GM18502 (cell line): ENCODE measurements around the gene HCAR3.
"Not testable (repeated sequence)": the region's sequence is repeated elsewhere in the genome, so short reads cannot be mapped to it uniquely, and the experiment has no call there.

Experiments
- ATAC-seq: cut with Tn5 transposase; IDR thresholded peaks from one replicate; pipeline ENCODE4 v1.9.1; 2021; ENCODE audit warnings: mild to moderate bottlenecking; ENCODE audit not compliant: unreplicated experiment, poor library complexity

The HCAR3 gene

GRCh38 chr12:122724641-122725243 is 8.1 kb upstream of the HCAR3 start:
- ATAC-seq, result no peak

GRCh38 chr12:122722387-122722786 is 5.8 kb upstream of the HCAR3 start:
- no peak for ATAC-seq

- no peak for ATAC-seq
Measured at GRCh38 chr12:122721057-122721545, 4.5 kb upstream of the HCAR3 start.

GRCh38 chr12:122715211-122715610 is 1.4 kb downstream of the HCAR3 start:
- ATAC-seq, result not testable (repeated sequence)

- ATAC-seq, result not testable (repeated sequence)
Measured at GRCh38 chr12:122713491-122714188, 3.0 kb downstream of the HCAR3 start.

GRCh38 chr12:122711266-122711665 is 5.3 kb downstream of the HCAR3 start:
- not testable (repeated sequence) for ATAC-seq

- not testable (repeated sequence) for ATAC-seq
Measured at GRCh38 chr12:122710341-122710740, 6.3 kb downstream of the HCAR3 start.

- not testable (repeated sequence) for ATAC-seq
Measured at GRCh38 chr12:122709287-122709686, 7.3 kb downstream of the HCAR3 start.

GRCh38 chr12:122703841-122704240 is 12.8 kb downstream of the HCAR3 start:
- ATAC-seq, result not testable (repeated sequence)

GRCh38 chr12:122702890-122703611 is 13.6 kb downstream of the HCAR3 start, which contains the start of gene HCAR2:
TSS of gene HCAR2 (minus strand) at chr12:122703357. CDS start at chr12:122703283, 74 bp downstream.
- not testable (repeated sequence) for ATAC-seq

- ATAC-seq, result not testable (repeated sequence)
Measured at GRCh38 chr12:122701481-122701880, 15.1 kb downstream of the HCAR3 start.

- not testable (repeated sequence) for ATAC-seq
Measured at GRCh38 chr12:122700038-122700710, 16.4 kb downstream of the HCAR3 start.

GRCh38 chr12:122696922-122697321 is 19.7 kb downstream of the HCAR3 start:
- ATAC-seq, result not testable (repeated sequence)

GRCh38 chr12:122691566-122691965 is 25.0 kb downstream of the HCAR3 start:
- ATAC-seq, result no peak

- no peak for ATAC-seq
Measured at GRCh38 chr12:122688291-122688690, 28.3 kb downstream of the HCAR3 start.

GRCh38 chr12:122687086-122687485 is 29.5 kb downstream of the HCAR3 start:
- ATAC-seq, result no peak

- ATAC-seq, result no peak
Measured at GRCh38 chr12:122686538-122686937, 30.1 kb downstream of the HCAR3 start.

- ATAC-seq, result no peak
Measured at GRCh38 chr12:122684297-122684813, 32.3 kb downstream of the HCAR3 start.

- ATAC-seq, result no peak
Measured at GRCh38 chr12:122681814-122682213, 34.8 kb downstream of the HCAR3 start.

- not testable (repeated sequence) for ATAC-seq
Measured at GRCh38 chr12:122680989-122681388, 35.6 kb downstream of the HCAR3 start.
